Measurements from ENCODE around the gene MAPK4.

DNA sequence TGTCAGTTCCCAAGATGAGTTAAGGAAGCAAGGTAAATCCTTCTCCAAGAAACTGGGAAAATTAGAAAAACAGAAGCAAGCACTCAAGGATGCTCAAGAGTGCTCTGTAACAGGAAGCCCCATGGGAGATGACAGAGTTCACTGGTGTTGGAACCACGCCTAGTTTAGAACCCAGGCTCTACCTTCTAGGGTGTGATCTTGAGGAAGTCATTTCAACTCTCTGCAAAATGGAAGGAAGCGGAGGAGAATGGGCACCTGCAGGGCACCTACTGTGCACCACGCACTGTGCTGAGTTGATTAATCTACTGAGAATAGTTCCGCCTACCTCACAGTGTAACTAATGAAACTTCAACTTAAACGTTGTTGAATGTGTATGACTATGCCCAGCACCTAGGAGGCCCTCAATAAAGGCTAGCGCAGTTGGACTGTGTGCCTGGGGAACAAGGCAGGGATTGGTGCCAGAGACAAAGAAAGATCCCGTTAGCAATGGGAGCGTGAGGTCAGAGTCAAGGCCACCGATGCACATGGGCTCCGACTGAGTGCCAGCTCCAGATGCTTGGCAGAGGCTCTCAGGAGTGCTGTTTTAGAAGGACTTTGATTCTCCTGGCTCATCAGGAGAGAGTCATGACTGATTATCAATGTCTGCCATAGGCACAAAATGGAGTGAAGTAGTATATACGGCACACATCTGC, 93.7 kb downstream of the MAPK4 start:
- TF ChIP-seq, protein P1, sequence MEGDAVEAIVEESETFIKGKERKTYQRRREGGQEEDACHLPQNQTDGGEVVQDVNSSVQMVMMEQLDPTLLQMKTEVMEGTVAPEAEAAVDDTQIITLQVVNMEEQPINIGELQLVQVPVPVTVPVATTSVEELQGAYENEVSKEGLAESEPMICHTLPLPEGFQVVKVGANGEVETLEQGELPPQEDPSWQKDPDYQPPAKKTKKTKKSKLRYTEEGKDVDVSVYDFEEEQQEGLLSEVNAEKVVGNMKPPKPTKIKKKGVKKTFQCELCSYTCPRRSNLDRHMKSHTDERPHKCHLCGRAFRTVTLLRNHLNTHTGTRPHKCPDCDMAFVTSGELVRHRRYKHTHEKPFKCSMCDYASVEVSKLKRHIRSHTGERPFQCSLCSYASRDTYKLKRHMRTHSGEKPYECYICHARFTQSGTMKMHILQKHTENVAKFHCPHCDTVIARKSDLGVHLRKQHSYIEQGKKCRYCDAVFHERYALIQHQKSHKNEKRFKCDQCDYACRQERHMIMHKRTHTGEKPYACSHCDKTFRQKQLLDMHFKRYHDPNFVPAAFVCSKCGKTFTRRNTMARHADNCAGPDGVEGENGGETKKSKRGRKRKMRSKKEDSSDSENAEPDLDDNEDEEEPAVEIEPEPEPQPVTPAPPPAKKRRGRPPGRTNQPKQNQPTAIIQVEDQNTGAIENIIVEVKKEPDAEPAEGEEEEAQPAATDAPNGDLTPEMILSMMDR (IDR thresholded peaks at IDR 0.05) = no peak
- TF ChIP-seq POLR2A (IDR thresholded peaks at IDR 0.05) = no peak

All from breast epithelium (tissue), 3 donors.